GM18499 (cell line): ENCODE results near the gene HP1BP3.
"Not testable (repeated sequence)": the region's sequence is repeated elsewhere in the genome, so short reads cannot be mapped to it uniquely, and the experiment has no call there.

Source experiments
- ATAC-seq: cut with Tn5 transposase; IDR thresholded peaks from one replicate; pipeline ENCODE4 v1.9.1; 2021; ENCODE audit warnings: moderate number of reproducible peaks; ENCODE audit not compliant: insufficient read depth, unreplicated experiment

HP1BP3 gene

GRCh38 chr1:20728371-20729154, 58.5 kb downstream of the HP1BP3 start:
- no peak for ATAC-seq

- ATAC-seq, result no peak
These were observed 59.3 kb downstream of the HP1BP3 start for GRCh38 chr1:20727746-20728316.

- ATAC-seq, result no peak
These were observed 60.0 kb downstream of the HP1BP3 start for GRCh38 chr1:20726932-20727745.

GRCh38 chr1:20726118-20726911, 60.8 kb downstream of the HP1BP3 start:
- no peak for ATAC-seq

GRCh38 chr1:20725189-20726117, 61.7 kb downstream of the HP1BP3 start:
- no peak for ATAC-seq

GRCh38 chr1:20724364-20725188, 62.5 kb downstream of the HP1BP3 start:
- no peak for ATAC-seq

- ATAC-seq, result no peak
These were observed 63.4 kb downstream of the HP1BP3 start for GRCh38 chr1:20723537-20724363.

GRCh38 chr1:20723159-20723536, 64.0 kb downstream of the HP1BP3 start:
- no peak for ATAC-seq

GRCh38 chr1:20721117-20722061, 65.7 kb downstream of the HP1BP3 start:
- no peak for ATAC-seq

GRCh38 chr1:20720631-20721091, 66.4 kb downstream of the HP1BP3 start:
- no peak for ATAC-seq

- ATAC-seq, result no peak
These were observed 67.1 kb downstream of the HP1BP3 start for GRCh38 chr1:20719871-20720620.

- no peak for ATAC-seq
These were observed 67.8 kb downstream of the HP1BP3 start for GRCh38 chr1:20719261-20719660.

GRCh38 chr1:20718343-20718882, 68.7 kb downstream of the HP1BP3 start:
- not testable (repeated sequence) for ATAC-seq

GRCh38 chr1:20717452-20718342, 69.4 kb downstream of the HP1BP3 start, which contains the start of gene KIF17:
KIF17 (minus strand) TSS chr1:20718007; CDS start chr1:20717706, 301 bp downstream.
- ATAC-seq, result no peak
